GM21528 (cell line): Measurements from ENCODE around the gene SLC39A8.
A peak's percentile ranks its signal among the peaks of the same experiment; 100 is the strongest.
"Not testable (repeated sequence)": the region's sequence is repeated elsewhere in the genome, so short reads cannot be mapped to it uniquely, and the experiment has no call there.

Experiments used
- ATAC-seq: cut with Tn5 transposase; IDR thresholded peaks from one replicate; pipeline ENCODE4 v1.9.1; 2021; ENCODE audit warnings: mild to moderate bottlenecking, moderate library complexity; ENCODE audit not compliant: unreplicated experiment, low FRiP score

Gene SLC39A8

DNA sequence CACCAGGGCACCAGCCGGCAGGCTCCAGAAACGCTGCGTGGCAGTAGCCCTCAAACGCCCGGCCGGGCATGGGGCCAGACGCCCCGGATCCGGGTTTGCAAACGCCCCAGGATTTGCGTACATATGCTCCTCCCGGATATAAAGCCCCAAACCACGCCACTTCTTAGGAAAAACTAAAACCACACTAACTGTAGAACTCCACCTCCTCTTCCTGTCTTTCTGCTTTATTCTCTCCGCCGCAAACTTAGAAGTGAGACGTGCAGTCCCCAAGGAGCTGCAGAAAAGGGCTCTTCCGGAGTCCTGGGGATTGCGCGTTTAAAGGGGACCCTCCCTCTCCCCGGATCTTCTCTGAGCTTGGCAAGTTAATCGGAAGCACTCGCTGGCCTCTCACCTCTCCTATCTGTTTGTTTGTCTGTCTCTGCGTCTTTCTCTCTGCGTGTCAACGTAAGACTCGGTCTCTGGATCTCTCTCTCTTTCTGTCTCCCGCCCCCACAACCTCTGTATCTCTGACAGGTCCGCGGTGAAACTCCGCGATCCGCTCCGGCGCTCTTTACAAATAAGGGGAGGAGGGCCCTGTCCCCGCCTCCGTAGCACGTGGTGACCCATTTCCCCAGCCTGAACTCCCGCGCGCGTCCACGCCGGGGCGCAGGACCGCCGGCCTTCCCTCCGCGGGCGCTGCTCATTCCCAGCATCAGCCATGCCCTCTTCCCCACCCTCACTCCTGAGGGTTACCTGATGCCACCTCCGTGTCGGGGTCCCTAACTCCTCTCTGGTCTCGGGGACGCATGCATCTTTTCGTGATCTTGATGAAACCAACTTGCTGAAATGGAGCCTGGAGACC is at the start of gene SLC39A8:
SLC39A8 (minus strand) TSS at position 529 of the 841 bp plus-strand sequence. CDS start 820 bp downstream, outside the sequence.
- peak; percentile 85 for ATAC-seq

GRCh38 chr4:102392033-102392744 is 46.9 kb upstream of the SLC39A8 start:
- ATAC-seq, result no peak

- peak; percentile 90 for ATAC-seq
Observed at GRCh38 chr4:102390438-102390837, 45.2 kb upstream of the SLC39A8 start.

DNA sequence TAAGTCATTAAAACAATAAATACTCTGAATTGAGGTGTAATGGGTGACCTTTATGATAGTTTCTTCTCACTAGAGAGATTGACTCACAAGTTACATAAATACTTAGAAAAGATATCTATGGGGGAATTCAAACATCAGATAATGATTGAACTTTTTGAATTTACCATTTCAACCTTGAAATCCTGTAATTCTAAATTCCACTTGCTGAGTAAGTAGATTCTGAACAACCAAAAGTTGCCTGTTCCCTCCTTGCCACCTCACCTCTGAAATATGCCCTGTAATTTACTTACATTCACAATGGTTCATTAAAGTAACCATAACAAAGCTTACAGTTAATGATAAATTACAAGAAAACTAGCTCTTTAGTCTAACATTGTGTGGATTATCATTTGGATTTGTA is 43.3 kb upstream of the SLC39A8 start:
- ATAC-seq, result no peak

- no peak for ATAC-seq
Observed at GRCh38 chr4:102387552-102388150, 42.4 kb upstream of the SLC39A8 start.

GRCh38 chr4:102386966-102387365 is 41.7 kb upstream of the SLC39A8 start:
- no peak for ATAC-seq

GRCh38 chr4:102380253-102380652 is 35.0 kb upstream of the SLC39A8 start:
- not testable (repeated sequence) for ATAC-seq

- ATAC-seq, result no peak
Observed at GRCh38 chr4:102362922-102363432, 17.7 kb upstream of the SLC39A8 start.

DNA sequence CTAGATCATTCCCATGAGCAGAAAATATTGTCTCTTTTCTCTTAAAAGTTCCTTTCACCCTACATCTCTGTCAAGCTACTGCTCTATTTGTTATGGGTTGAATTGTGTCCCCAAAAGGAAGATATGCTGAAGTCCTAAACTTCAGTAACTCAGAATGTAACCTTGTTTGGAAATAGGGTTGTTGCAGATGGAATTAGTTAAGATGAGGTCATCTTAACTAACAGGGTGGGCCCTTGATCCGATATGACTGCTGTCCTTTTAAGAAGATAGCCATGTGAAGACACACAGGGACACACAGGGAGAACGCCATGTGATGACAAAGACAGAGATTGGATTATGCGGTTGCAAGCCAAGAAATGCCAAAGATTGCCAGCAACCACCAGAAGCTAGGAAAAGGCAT is 12.8 kb upstream of the SLC39A8 start:
- no peak for ATAC-seq

DNA sequence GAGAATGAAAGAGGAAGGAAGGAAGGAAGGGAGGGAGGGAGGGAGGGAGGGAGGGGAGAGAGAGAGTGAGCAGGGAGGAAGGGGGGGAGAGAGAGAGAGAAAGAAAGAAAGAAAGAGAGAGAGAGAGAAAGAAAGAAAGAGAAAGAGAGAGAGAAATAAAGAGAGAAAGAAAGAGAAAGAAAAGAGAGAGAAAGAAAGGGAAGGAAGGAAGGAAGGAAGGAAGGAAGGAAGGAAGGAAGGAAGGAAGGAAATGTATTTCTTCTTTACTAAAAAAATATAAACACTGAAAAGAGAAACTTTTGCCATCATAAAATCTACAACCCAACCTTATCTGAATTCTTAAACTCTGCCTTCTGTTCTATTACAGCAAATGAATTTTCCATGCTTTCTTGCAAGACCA is 12.4 kb upstream of the SLC39A8 start:
- ATAC-seq, result not testable (repeated sequence)

DNA sequence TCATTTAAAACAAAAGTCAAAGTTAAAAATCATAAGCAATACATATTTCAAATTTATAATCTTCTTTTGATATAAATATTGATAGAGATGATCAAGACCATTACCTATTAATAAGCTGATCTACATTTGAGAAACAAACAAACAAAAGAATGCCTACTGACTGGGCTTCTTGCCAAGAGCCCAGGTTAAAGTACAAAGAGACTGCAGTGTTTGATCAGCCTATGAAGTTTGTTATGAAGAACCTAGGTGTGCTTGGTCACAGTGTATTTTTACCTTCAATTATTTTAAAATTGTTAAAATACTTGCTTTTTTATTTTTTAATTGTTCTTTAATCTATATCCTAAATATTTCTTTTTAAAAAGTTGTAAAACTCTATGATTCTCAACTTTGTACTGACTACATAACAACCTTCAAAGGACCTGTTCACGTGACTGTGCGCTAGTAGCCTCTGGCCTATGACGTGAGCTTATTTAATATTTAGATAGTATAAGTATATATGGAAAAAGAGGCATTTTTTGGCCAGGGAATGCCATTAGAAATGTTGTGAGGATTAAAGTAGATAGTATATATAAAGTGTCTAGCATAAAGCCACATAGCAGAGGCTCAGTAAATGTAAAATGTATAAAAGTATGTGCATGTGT is 11.4 kb upstream of the SLC39A8 start:
- no peak for ATAC-seq

DNA sequence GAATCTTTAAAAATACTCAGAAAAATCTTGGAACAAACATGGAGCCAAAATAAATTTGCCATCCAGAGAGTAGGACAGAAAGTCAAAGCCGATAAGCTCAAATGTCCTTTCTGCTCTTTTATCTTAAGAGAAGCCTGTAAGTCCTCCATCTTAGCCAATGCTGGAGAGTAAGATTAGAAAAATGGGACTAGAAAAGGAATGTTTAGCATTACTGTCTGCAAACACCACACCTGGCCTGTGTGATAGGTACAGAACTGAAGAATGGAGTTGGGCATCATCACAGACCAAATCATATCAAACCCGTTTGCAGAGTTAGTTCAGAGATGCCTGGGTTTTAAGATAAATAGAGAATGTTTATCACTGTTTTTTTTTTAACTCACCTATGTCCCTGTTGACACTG is 10.5 kb upstream of the SLC39A8 start:
- ATAC-seq, result no peak

GRCh38 chr4:102354671-102355454 is 9.6 kb upstream of the SLC39A8 start:
- no peak for ATAC-seq

- ATAC-seq, result no peak
Observed at GRCh38 chr4:102352781-102353180, 7.5 kb upstream of the SLC39A8 start.

DNA sequence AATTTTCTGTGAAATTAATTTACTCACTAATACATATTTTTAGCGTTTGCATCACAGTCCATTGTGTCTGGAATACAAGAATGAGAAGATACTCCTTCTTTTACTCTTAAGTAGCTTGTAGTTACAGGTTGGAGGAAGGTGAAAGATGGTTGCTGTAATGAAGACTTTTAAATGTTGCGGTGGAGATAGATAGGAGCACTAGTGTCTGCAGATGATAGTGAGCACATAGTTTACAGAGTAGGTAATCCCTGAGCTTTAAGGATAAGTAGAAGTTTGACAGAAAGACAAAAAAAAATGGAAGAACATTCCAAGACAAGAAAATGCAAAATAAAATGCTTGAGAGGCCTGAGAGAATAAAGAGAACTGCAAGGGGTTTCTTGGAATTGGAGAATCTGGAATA is 5.4 kb upstream of the SLC39A8 start:
- ATAC-seq, result no peak

GRCh38 chr4:102348701-102349100 is 3.4 kb upstream of the SLC39A8 start:
- no peak for ATAC-seq

DNA sequence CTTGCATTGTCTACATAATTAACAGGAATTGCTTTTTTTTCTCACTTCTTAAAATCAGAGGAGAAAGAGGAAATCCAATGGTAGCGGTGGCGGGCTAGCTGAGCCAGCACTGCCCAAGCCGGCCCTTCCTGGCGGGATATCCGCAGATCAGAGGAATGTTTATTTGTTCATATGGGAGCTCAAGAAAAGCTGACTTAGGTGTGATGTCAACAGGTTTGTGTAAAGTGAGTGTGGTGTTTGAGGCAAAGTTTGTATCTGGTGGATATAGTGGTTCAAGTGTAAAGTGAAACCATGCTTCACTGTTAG is 466 bp upstream of the SLC39A8 start:
- ATAC-seq, result no peak

GRCh38 chr4:102344520-102344953 is 745 bp downstream of the SLC39A8 start:
- peak; percentile 53 for ATAC-seq

- ATAC-seq, result peak; percentile 39
Observed at GRCh38 chr4:102343964-102344519, 1.2 kb downstream of the SLC39A8 start.
